Astrocyte of the spinal cord (primary cell): ENCODE results near the gene CASS4.

Experiments
- DNase-seq: peaks from one replicate; pipeline ENCODE4 v3.0.0; 2011; ENCODE audit warnings: low read depth, low spot score
- H3K4me3 ChIP-seq: 2 replicates; pipeline ENCODE4 v1.5.1; 2011; ENCODE audit warnings: low read depth, mild to moderate bottlenecking, low read length, moderate library complexity
- in situ Hi-C: cut with HindIII; loops from 2 replicates; pipeline ENCODE4 v1.10.0; 2017; ENCODE audit warnings: low sequenced_read_pairs
- TF ChIP-seq, protein P1 (sequence below): IDR thresholded peaks from 2 replicates; pipeline ENCODE4 v1.5.1; 2012; ENCODE audit warnings: low read depth, mild to moderate bottlenecking, low read length, inconsistent platforms

CASS4 gene

DNA sequence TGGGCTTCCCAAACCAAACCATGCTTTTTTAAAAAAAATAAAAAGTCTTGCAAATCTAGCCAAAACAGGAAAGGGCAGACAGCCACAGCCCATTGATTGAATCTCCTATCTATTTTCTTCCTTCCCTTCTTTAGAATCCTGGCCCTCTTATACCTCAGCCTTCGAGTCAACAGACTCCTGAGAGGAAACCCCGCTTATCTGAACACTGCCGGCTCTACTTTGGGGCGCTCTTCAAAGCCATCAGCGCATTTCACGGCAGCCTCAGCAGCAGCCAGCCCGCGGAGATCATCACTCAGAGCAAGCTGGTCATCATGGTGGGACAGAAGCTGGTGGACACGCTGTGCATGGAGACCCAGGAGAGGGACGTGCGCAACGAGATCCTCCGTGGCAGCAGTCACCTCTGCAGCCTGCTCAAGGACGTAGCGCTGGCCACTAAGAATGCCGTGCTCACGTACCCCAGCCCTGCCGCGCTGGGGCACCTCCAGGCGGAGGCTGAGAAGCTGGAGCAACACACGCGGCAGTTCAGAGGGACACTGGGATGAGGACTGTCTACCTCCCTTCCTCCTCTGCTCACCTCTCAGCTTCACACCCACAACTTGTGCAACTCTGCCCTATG, 46.3 kb downstream of the CASS4 start:
- no peak overlapping the region for H3K4me3 ChIP-seq
- TF ChIP-seq, protein P1, sequence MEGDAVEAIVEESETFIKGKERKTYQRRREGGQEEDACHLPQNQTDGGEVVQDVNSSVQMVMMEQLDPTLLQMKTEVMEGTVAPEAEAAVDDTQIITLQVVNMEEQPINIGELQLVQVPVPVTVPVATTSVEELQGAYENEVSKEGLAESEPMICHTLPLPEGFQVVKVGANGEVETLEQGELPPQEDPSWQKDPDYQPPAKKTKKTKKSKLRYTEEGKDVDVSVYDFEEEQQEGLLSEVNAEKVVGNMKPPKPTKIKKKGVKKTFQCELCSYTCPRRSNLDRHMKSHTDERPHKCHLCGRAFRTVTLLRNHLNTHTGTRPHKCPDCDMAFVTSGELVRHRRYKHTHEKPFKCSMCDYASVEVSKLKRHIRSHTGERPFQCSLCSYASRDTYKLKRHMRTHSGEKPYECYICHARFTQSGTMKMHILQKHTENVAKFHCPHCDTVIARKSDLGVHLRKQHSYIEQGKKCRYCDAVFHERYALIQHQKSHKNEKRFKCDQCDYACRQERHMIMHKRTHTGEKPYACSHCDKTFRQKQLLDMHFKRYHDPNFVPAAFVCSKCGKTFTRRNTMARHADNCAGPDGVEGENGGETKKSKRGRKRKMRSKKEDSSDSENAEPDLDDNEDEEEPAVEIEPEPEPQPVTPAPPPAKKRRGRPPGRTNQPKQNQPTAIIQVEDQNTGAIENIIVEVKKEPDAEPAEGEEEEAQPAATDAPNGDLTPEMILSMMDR = no peak
- DNase-seq = no peak
- in situ Hi-C loops = no loop called here

DNA sequence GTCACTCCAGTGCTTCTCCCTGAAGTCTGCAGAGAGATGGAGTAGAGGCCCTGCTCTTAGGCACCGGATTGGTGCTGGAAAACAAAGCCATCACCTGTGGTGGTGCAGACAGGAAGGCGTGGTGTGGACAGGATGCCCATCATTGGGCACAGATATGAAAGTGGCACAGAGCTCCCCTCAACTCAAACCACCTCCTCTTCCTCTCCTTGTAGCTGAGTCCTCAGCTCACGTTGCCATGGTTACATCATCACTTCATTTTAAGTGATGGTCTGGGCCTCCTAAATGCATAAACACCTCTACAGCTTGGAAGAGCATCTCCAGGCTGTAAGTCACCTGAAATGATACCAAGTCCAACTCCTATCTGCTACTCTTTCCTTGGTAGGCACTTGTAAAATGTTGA, 48.4 kb downstream of the CASS4 start:
- in situ Hi-C loops = no loop called here
- TF ChIP-seq, protein P1 = no peak
- no peak for DNase-seq
- H3K4me3 ChIP-seq = no peak overlapping the region

DNA sequence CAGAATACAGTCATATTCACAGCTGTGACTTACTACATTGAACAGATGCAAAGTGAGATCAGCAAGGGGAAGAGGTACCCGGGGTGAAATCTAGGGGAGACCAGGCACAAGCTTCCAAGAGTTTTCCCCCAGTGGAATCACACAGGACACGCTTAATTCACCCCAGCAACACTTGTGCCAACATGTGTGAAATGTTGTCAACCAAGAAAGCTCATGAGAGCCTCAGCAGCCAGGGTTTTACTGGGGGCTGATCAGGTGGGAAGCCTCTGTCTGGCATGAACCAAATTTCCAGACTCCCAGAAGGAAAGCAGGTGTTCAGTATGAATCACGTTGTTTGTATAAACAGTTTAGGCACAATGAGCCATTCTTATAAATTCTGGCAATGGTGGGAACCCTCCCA, 49.5 kb downstream of the CASS4 start:
- TF ChIP-seq, protein P1 = no peak
- DNase-seq = no peak
- in situ Hi-C loops = no loop called here
- no peak overlapping the region for H3K4me3 ChIP-seq

GRCh38 chr20:56463428-56463827, 51.4 kb downstream of the CASS4 start:
- in situ Hi-C loops = no loop called here
- DNase-seq = no peak
- TF ChIP-seq, protein P1 = no peak
- H3K4me3 ChIP-seq = no peak overlapping the region

- in situ Hi-C loops = no loop called here
- DNase-seq = no peak
- TF ChIP-seq, protein P1 = no peak
- H3K4me3 ChIP-seq = no peak overlapping the region
These were observed 53.9 kb downstream of the CASS4 start for GRCh38 chr20:56465997-56466396.

DNA sequence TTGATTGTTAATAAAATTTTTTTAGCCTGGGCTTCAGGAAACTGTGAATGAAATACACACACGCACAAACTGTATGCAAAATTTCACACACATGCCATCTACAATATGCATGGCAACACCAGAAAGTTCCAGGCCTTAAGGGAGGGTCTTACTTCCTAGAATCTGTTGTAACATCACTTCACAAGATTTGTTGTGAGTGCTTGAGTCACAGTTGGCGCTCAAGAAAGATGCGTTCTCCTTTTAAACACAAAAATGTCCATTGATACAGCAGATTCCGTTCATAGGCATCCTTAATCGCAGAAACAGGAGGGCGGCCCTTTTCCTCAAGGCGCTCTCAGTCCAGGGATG, 55.9 kb downstream of the CASS4 start:
- TF ChIP-seq, protein P1 = no peak
- DNase-seq = no peak
- H3K4me3 ChIP-seq = peak overlapping the region; percentile 100
- in situ Hi-C loops = no loop called here
